ENCODE results near the gene CAMK2G. TPM values are rescaled to one million over a fixed set of nuclear protein-coding genes. Genes with fewer than 3 reads are reported as not detected.
"Not testable (repeated sequence)": the region's sequence is repeated elsewhere in the genome, so short reads cannot be mapped to it uniquely, and the experiment has no call there.

CAMK2G gene
- total RNA-seq, result 100 to 1,000 TPM in 1 of 2 donors, 10 to 100 TPM in 1; 78.8 to 149 TPM

- H3K9me3 ChIP-seq, result no peaks in the 10 kb centered on the region
- H3K27ac ChIP-seq, result peak within 1 kb of the TSS; percentile 73 to 90
- ATAC-seq (ENCODE audit: insufficient number of reproducible peaks, low FRiP score, low read depth) (peak; percentile 62), DNase-seq (ENCODE audit: low spot score) (no peak)
- no peak for TF ChIP-seq CTCF (IDR thresholded peaks at IDR 0.05)
- H3K36me3 ChIP-seq, result peaks cover 17% of the 10 kb centered on the region
- H3K27me3 ChIP-seq (replicated peaks; ENCODE audit: insufficient read depth), result no peaks in the 10 kb centered on the region
- peaks cover 27 to 77% of the 10 kb centered on the region in 2 donors for H3K4me1 ChIP-seq (ENCODE audit: control insufficient read depth in 1 of 2, low read depth in 2 of 2)
- peak within 1 kb of the TSS; percentile 90 for H3K4me3 ChIP-seq
Observed at GRCh38 chr10:73874267-73875138, at the start of gene CAMK2G. CAMK2G (minus strand) TSS chr10:73874555; CDS start chr10:73874461, 94 bp downstream.

- no peaks in the 10 kb centered on the region for H3K36me3 ChIP-seq
- peaks cover 0 to 9% of the 10 kb centered on the region in 2 donors for H3K4me1 ChIP-seq (ENCODE audit: control insufficient read depth in 1 of 2, low read depth in 2 of 2)
- TF ChIP-seq CTCF (IDR thresholded peaks at IDR 0.05), result no peak
- no peaks in the 10 kb centered on the region for H3K9me3 ChIP-seq
- no peak for DNase-seq (ENCODE audit: low spot score)
- H3K4me3 ChIP-seq, result no peak overlapping the region
- H3K27ac ChIP-seq, result no peak overlapping the region
- ATAC-seq (ENCODE audit: insufficient number of reproducible peaks, low FRiP score, low read depth), result no peak
- no peaks in the 10 kb centered on the region for H3K27me3 ChIP-seq (replicated peaks; ENCODE audit: insufficient read depth)
Observed at GRCh38 chr10:73922864-73923133, 48.4 kb upstream of the CAMK2G start.

GRCh38 chr10:73922007-73922863, 47.9 kb upstream of the CAMK2G start:
- Histone ChIP-seq H3K4me3 (no peak overlapping the region), H3K36me3 (no peaks in the 10 kb centered on the region), H3K9me3 (no peaks in the 10 kb centered on the region), H3K27ac (no peak overlapping the region), H3K4me1 (ENCODE audit: control insufficient read depth in 1 of 2, low read depth in 2 of 2) (peaks cover 0 to 9% of the 10 kb centered on the region in 2 donors), H3K27me3 (replicated peaks; ENCODE audit: insufficient read depth) (no peaks in the 10 kb centered on the region)
- DNase-seq (ENCODE audit: low spot score) (no peak), ATAC-seq (ENCODE audit: insufficient number of reproducible peaks, low FRiP score, low read depth) (no peak)
- TF ChIP-seq CTCF (IDR thresholded peaks at IDR 0.05), result no peak

GRCh38 chr10:73920089-73920488, 45.7 kb upstream of the CAMK2G start:
- Histone ChIP-seq H3K4me1 (ENCODE audit: control insufficient read depth in 1 of 2, low read depth in 2 of 2) (peaks cover 0 to 9% of the 10 kb centered on the region in 2 donors), H3K4me3 (no peak overlapping the region), H3K27ac (peak overlapping the region in 1 of 2 donors; percentile 24), H3K36me3 (no peaks in the 10 kb centered on the region), H3K27me3 (replicated peaks; ENCODE audit: insufficient read depth) (no peaks in the 10 kb centered on the region), H3K9me3 (no peaks in the 10 kb centered on the region)
- DNase-seq (ENCODE audit: low spot score), result no peak
- ATAC-seq (ENCODE audit: insufficient number of reproducible peaks, low FRiP score, low read depth), result no peak
- TF ChIP-seq CTCF (IDR thresholded peaks at IDR 0.05), result no peak

- H3K9me3 ChIP-seq; H3K4me1 ChIP-seq (ENCODE audit: control insufficient read depth in 1 of 2, low read depth in 2 of 2); ATAC-seq (ENCODE audit: insufficient number of reproducible peaks, low FRiP score, low read depth); H3K36me3 ChIP-seq; H3K27me3 ChIP-seq (replicated peaks; ENCODE audit: insufficient read depth); H3K4me3 ChIP-seq; DNase-seq (ENCODE audit: low spot score): not testable (repeated sequence)
- H3K27ac ChIP-seq, result peak overlapping the region in 1 of 2 donors; percentile 24
Observed at GRCh38 chr10:73919481-73919880, 45.1 kb upstream of the CAMK2G start.
